ENCODE results near the gene ZNF345.

The ZNF345 gene

GRCh38 chr19:36850559-36851442 lies at the start of gene ZNF345:
Gene ZNF345, plus strand, starts transcription at chr19:36850876. Its CDS starts 25,955 bp downstream, at chr19:36876831.
- Mint-ChIP-seq H3K9me3 (ENCODE audit: low read depth) (peaks cover 13% of the 10 kb centered on the region), H3K36me3 (peaks cover 19% of the 10 kb centered on the region)

GRCh38 chr19:36805364-36805763 lies 45.3 kb upstream of the ZNF345 start:
- Mint-ChIP-seq H3K4me3 (no peak overlapping the region), H3K9me3 (ENCODE audit: low read depth) (peaks cover 32% of the 10 kb centered on the region), H3K4me1 (ENCODE audit: low read depth) (no peaks in the 10 kb centered on the region), H3K27me3 (no peaks in the 10 kb centered on the region), H3K27ac (no peak overlapping the region), H3K36me3 (peaks cover 54% of the 10 kb centered on the region)

More at GRCh38 chr19:36850559-36851442, at the start of gene ZNF345:
- H3K27me3 Mint-ChIP-seq: no peaks in the 10 kb centered on the region
- H3K4me1 Mint-ChIP-seq (ENCODE audit: low read depth): peaks cover 16% of the 10 kb centered on the region
- H3K27ac Mint-ChIP-seq: no peak within 1 kb of the TSS
- no peak within 1 kb of the TSS for H3K4me3 Mint-ChIP-seq

GRCh38 chr19:36807029-36807428 lies 43.6 kb upstream of the ZNF345 start:
- Mint-ChIP-seq H3K27ac (no peak overlapping the region), H3K4me1 (ENCODE audit: low read depth) (no peaks in the 10 kb centered on the region), H3K9me3 (ENCODE audit: low read depth) (peaks cover 37% of the 10 kb centered on the region), H3K36me3 (peaks cover 63% of the 10 kb centered on the region), H3K4me3 (no peak overlapping the region), H3K27me3 (no peaks in the 10 kb centered on the region)

GRCh38 chr19:36819130-36819630 lies 31.5 kb upstream of the ZNF345 start:
- no peaks in the 10 kb centered on the region for H3K4me1 Mint-ChIP-seq (ENCODE audit: low read depth)
- no peaks in the 10 kb centered on the region for H3K27me3 Mint-ChIP-seq
- H3K4me3 Mint-ChIP-seq: no peak overlapping the region
- H3K27ac Mint-ChIP-seq: no peak overlapping the region
- peaks cover 54% of the 10 kb centered on the region for H3K36me3 Mint-ChIP-seq
- peaks cover 10% of the 10 kb centered on the region for H3K9me3 Mint-ChIP-seq (ENCODE audit: low read depth)

- Mint-ChIP-seq H3K4me1 (ENCODE audit: low read depth) (no peaks in the 10 kb centered on the region), H3K27ac (no peak overlapping the region), H3K27me3 (no peaks in the 10 kb centered on the region), H3K36me3 (peaks cover 64% of the 10 kb centered on the region), H3K4me3 (no peak overlapping the region), H3K9me3 (ENCODE audit: low read depth) (peaks cover 19% of the 10 kb centered on the region)
Measured at GRCh38 chr19:36821758-36822157, 28.9 kb upstream of the ZNF345 start.

- H3K27me3 Mint-ChIP-seq: no peaks in the 10 kb centered on the region
- H3K36me3 Mint-ChIP-seq: peaks cover 54% of the 10 kb centered on the region
- no peak overlapping the region for H3K4me3 Mint-ChIP-seq
- peaks cover 11% of the 10 kb centered on the region for H3K4me1 Mint-ChIP-seq (ENCODE audit: low read depth)
- H3K9me3 Mint-ChIP-seq (ENCODE audit: low read depth): peaks cover 26% of the 10 kb centered on the region
- no peak overlapping the region for H3K27ac Mint-ChIP-seq
Measured at GRCh38 chr19:36833430-36833829, 17.2 kb upstream of the ZNF345 start.

GRCh38 chr19:36837176-36837905 lies 13.3 kb upstream of the ZNF345 start:
- no peak overlapping the region for H3K4me3 Mint-ChIP-seq
- H3K27ac Mint-ChIP-seq: no peak overlapping the region
- H3K27me3 Mint-ChIP-seq: no peaks in the 10 kb centered on the region
- H3K36me3 Mint-ChIP-seq: peaks cover 38% of the 10 kb centered on the region
- peaks cover 16% of the 10 kb centered on the region for H3K4me1 Mint-ChIP-seq (ENCODE audit: low read depth)
- H3K9me3 Mint-ChIP-seq (ENCODE audit: low read depth): peaks cover 13% of the 10 kb centered on the region

- Mint-ChIP-seq H3K4me1 (ENCODE audit: low read depth) (peaks cover 16% of the 10 kb centered on the region), H3K27me3 (no peaks in the 10 kb centered on the region), H3K4me3 (no peak within 1 kb of the TSS), H3K9me3 (ENCODE audit: low read depth) (peaks cover 9% of the 10 kb centered on the region), H3K27ac (no peak within 1 kb of the TSS), H3K36me3 (peaks cover 33% of the 10 kb centered on the region)
Measured at GRCh38 chr19:36837906-36838783, 12.5 kb upstream of the ZNF345 start, which contains the start of gene ZNF790. Gene ZNF790, minus strand, starts transcription at chr19:36838387. Its CDS starts 12,768 bp downstream, at chr19:36825619.

- no peaks in the 10 kb centered on the region for H3K27me3 Mint-ChIP-seq
- H3K4me1 Mint-ChIP-seq (ENCODE audit: low read depth): peaks cover 16% of the 10 kb centered on the region
- H3K27ac Mint-ChIP-seq: no peak overlapping the region
- H3K4me3 Mint-ChIP-seq: no peak overlapping the region
- peaks cover 32% of the 10 kb centered on the region for H3K36me3 Mint-ChIP-seq
- peaks cover 5% of the 10 kb centered on the region for H3K9me3 Mint-ChIP-seq (ENCODE audit: low read depth)
Measured at GRCh38 chr19:36838784-36839324, 11.8 kb upstream of the ZNF345 start.

GRCh38 chr19:36847968-36848367 lies 2.7 kb upstream of the ZNF345 start:
- peak overlapping the region; percentile 93 for H3K27ac Mint-ChIP-seq
- H3K9me3 Mint-ChIP-seq (ENCODE audit: low read depth): peaks cover 3% of the 10 kb centered on the region
- H3K36me3 Mint-ChIP-seq: peaks cover 18% of the 10 kb centered on the region
- no peaks in the 10 kb centered on the region for H3K27me3 Mint-ChIP-seq
- H3K4me3 Mint-ChIP-seq: peak overlapping the region; percentile 85
- H3K4me1 Mint-ChIP-seq (ENCODE audit: low read depth): peaks cover 12% of the 10 kb centered on the region

- peaks cover 19% of the 10 kb centered on the region for H3K36me3 Mint-ChIP-seq
- H3K27me3 Mint-ChIP-seq: no peaks in the 10 kb centered on the region
- H3K4me1 Mint-ChIP-seq (ENCODE audit: low read depth): peaks cover 16% of the 10 kb centered on the region
- no peak overlapping the region for H3K27ac Mint-ChIP-seq
- peaks cover 10% of the 10 kb centered on the region for H3K9me3 Mint-ChIP-seq (ENCODE audit: low read depth)
- H3K4me3 Mint-ChIP-seq: no peak overlapping the region
Measured at GRCh38 chr19:36849701-36850558, 746 bp upstream of the ZNF345 start.

- H3K36me3 Mint-ChIP-seq: peaks cover 22% of the 10 kb centered on the region
- H3K4me1 Mint-ChIP-seq (ENCODE audit: low read depth): peaks cover 17% of the 10 kb centered on the region
- no peak overlapping the region for H3K27ac Mint-ChIP-seq
- peaks cover 16% of the 10 kb centered on the region for H3K9me3 Mint-ChIP-seq (ENCODE audit: low read depth)
- no peaks in the 10 kb centered on the region for H3K27me3 Mint-ChIP-seq
- no peak overlapping the region for H3K4me3 Mint-ChIP-seq
Measured at GRCh38 chr19:36851898-36852297, 1.2 kb downstream of the ZNF345 start.
